Left ventricle myocardium inferior (tissue), 1 donor: ENCODE data around the gene NMRK2. TPM values are rescaled to one million over a fixed set of nuclear protein-coding genes. Genes with fewer than 3 reads are reported as not detected.
"Not testable (repeated sequence)": the region's sequence is repeated elsewhere in the genome, so short reads cannot be mapped to it uniquely, and the experiment has no call there.

Experiments used
- DNase-seq: peaks from one replicate; pipeline ENCODE4 v3.0.0-alpha.2; 2020
- H3K27ac ChIP-seq: fragments of 200-600 bp; replicated peaks from 2 replicates; pipeline ENCODE4 v1.8.0; 2021
- H3K27me3 ChIP-seq: fragments of 200-600 bp; 2 replicates; pipeline ENCODE4 v1.8.0; 2021; ENCODE audit warnings: low read depth
- H3K36me3 ChIP-seq: fragments of 200-600 bp; 2 replicates; pipeline ENCODE4 v1.8.0; 2021
- H3K4me1 ChIP-seq: fragments of 200-600 bp; 2 replicates; pipeline ENCODE4 v1.8.0; 2021
- H3K4me3 ChIP-seq: fragments of 200-600 bp; 2 replicates; pipeline ENCODE4 v1.8.0; 2021; ENCODE audit warnings: mild to moderate bottlenecking, moderate library complexity
- H3K9me3 ChIP-seq: fragments of 200-600 bp; replicated peaks from 2 replicates; pipeline ENCODE4 v1.8.0; 2021
- intact Hi-C: fragments of 100-400 bp; cut with micrococcal nuclease; formaldehyde crosslinking; loops from one replicate; pipeline ENCODE4 v1.11.0; 2022
- total RNA-seq: library from RNA; stranded (reverse); fragmentation: NEBNext Ultra II Directional; extraction: Animal tissue kit (Norgen Biotek cat#: 25700); gene quantifications from one replicate; pipeline ENCODE4 v1.2.1, GENCODE V29; 2021
- TF ChIP-seq, protein P1 (sequence below): fragments of 200-600 bp; IDR thresholded peaks from 2 replicates; pipeline ENCODE4 v1.8.0; 2021; ENCODE audit warnings: antibody characterized with exemption, mild to moderate bottlenecking, borderline replicate concordance
- donor health status: DM: no; HTN: yes; CAD: no; lungs with severe emphysema.

NMRK2 gene
- total RNA-seq, 1 donor from 2014 or later: 458 TPM

DNA sequence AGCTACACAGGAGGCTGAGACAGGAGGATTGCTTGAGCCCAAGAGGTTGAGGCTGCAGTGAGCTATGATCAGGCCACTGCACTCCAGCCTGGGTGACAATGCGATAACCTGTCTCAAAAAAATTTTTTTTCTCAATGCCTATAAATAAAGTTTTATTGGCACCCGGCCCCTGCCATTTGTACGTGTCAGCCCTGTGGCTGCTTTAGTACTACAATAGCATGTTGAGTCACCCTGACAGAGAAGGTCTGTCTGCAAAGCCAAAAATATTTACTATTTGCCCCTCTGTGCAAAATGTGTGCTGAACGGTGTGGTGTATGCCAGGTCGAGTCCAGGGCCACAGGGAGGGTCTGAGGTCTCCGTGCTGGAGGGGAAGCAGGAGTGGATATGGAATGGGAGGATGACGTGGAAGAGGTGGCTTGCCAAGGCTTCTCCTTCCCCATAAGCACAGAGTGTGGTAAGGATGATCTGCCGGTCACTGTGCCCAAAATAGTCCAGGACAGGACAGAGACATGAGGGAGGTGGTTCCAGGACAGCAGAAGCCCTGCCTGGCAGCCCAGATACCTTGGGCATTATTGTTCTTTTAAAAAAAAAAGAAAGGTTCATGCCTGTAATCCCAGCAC lies 10.0 kb downstream of the NMRK2 start:
- peak; percentile 60 for DNase-seq
- Histone ChIP-seq H3K36me3 (peaks cover 6% of the 10 kb centered on the region), H3K4me1 (peaks cover 50% of the 10 kb centered on the region), H3K9me3 (no peaks in the 10 kb centered on the region), H3K27ac (peak overlapping the region; percentile 84), H3K27me3 (no peaks in the 10 kb centered on the region), H3K4me3 (no peak overlapping the region)
- intact Hi-C loops: no loop called here
- TF ChIP-seq, protein P1, sequence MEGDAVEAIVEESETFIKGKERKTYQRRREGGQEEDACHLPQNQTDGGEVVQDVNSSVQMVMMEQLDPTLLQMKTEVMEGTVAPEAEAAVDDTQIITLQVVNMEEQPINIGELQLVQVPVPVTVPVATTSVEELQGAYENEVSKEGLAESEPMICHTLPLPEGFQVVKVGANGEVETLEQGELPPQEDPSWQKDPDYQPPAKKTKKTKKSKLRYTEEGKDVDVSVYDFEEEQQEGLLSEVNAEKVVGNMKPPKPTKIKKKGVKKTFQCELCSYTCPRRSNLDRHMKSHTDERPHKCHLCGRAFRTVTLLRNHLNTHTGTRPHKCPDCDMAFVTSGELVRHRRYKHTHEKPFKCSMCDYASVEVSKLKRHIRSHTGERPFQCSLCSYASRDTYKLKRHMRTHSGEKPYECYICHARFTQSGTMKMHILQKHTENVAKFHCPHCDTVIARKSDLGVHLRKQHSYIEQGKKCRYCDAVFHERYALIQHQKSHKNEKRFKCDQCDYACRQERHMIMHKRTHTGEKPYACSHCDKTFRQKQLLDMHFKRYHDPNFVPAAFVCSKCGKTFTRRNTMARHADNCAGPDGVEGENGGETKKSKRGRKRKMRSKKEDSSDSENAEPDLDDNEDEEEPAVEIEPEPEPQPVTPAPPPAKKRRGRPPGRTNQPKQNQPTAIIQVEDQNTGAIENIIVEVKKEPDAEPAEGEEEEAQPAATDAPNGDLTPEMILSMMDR: no peak

GRCh38 chr19:3944018-3944721 lies 11.3 kb downstream of the NMRK2 start:
- intact Hi-C loops: no loop called here
- Histone ChIP-seq H3K9me3 (no peaks in the 10 kb centered on the region), H3K27me3 (no peaks in the 10 kb centered on the region), H3K4me3 (no peak overlapping the region), H3K36me3 (peaks cover 6% of the 10 kb centered on the region), H3K4me1 (peaks cover 58% of the 10 kb centered on the region), H3K27ac (peak overlapping the region; percentile 84)
- TF ChIP-seq, protein P1: no peak
- no peak for DNase-seq

- Histone ChIP-seq H3K4me1 (peaks cover 74% of the 10 kb centered on the region), H3K9me3 (no peaks in the 10 kb centered on the region), H3K4me3 (peak overlapping the region; percentile 2), H3K27ac (peak overlapping the region; percentile 84), H3K27me3 (no peaks in the 10 kb centered on the region), H3K36me3 (peaks cover 6% of the 10 kb centered on the region)
- intact Hi-C loops: no loop called here
- TF ChIP-seq, protein P1: no peak
- no peak for DNase-seq
Observed at GRCh38 chr19:3945838-3946237, 13.0 kb downstream of the NMRK2 start.

GRCh38 chr19:3947316-3947933 lies 14.6 kb downstream of the NMRK2 start:
- H3K27me3 ChIP-seq, H3K36me3 ChIP-seq, intact Hi-C loops, H3K9me3 ChIP-seq, DNase-seq: not testable (repeated sequence)
- Histone ChIP-seq H3K4me3 (peak overlapping the region; percentile 74), H3K4me1 (peaks cover 82% of the 10 kb centered on the region), H3K27ac (peak overlapping the region; percentile 23)

DNA sequence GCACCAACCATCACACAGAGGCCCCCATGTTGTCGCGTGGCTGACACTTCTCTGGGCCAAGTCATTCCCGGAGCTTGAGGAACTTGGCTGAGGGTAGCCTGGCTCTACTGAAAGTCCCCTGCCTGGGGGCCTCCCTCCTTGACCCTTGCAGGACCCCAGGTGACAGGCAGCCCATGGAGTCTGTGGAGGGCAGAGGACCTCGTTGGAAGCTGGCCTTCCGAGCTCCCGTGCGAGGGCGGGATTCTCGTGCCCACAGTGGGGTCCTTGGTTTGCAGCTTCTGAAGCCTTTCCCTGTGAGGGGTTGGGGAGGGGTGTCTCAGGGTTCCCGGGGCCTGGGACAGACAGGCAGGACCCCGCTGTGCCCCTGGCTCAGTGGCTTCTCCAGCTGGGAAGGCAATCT lies 16.4 kb downstream of the NMRK2 start:
- TF ChIP-seq, protein P1: no peak
- H3K9me3 ChIP-seq: no peaks in the 10 kb centered on the region
- no peaks in the 10 kb centered on the region for H3K36me3 ChIP-seq
- H3K27me3 ChIP-seq: no peaks in the 10 kb centered on the region
- DNase-seq: no peak
- intact Hi-C loops: no loop called here
- peaks cover 82% of the 10 kb centered on the region for H3K4me1 ChIP-seq
- H3K4me3 ChIP-seq: peak overlapping the region; percentile 74
- H3K27ac ChIP-seq: peak overlapping the region; percentile 95
